Panc1 (cell line): ENCODE results near the gene CHMP5. TPM values are rescaled to one million over a fixed set of nuclear protein-coding genes. Genes with fewer than 3 reads are reported as not detected.
"Not testable (repeated sequence)": the region's sequence is repeated elsewhere in the genome, so short reads cannot be mapped to it uniquely, and the experiment has no call there.

ENCODE experiments used
- ATAC-seq: fragments of 200-7000 bp; cut with Tn5 transposase; 2 replicates; pipeline ENCODE4 v1.9.1; 2020; ENCODE audit warnings: mild to moderate bottlenecking, moderate library complexity
- BruUV-seq: library from RNA; stranded (reverse); fragments of 400-500 nt; replicated peaks from 2 replicates; lab custom pipeline; 2021; lab: Mats Ljungman, UMichigan
- CTCF ChIA-PET: fragments of 300-600 bp; sonication (Branson Sonifier 250); formaldehyde crosslinking; loops from one replicate; lab custom pipeline; 2022; ENCODE audit warnings: antibody characterized with exemption; lab: Charles Lee
- POLR2A ChIA-PET: fragments of 300-600 bp; sonication (Branson Sonifier 250); formaldehyde crosslinking; loops from one replicate; lab custom pipeline; 2022; ENCODE audit warnings: antibody characterized with exemption; lab: Charles Lee
- DNase-seq: peaks from one replicate; pipeline ENCODE4 v3.0.0-alpha.2; 2010; ENCODE audit warnings: low read depth, low spot score
- H3K27ac ChIP-seq: 2 replicates; pipeline ENCODE4 v1.5.1; 2011; ENCODE audit warnings: mild to moderate bottlenecking, low read length, inconsistent platforms
- H3K27me3 ChIP-seq: fragments of 200-500 bp; sonication (Bioruptor generic); 2 replicates; pipeline ENCODE4 v1.6.0; 2014; ENCODE audit warnings: low read length, inconsistent platforms; ENCODE audit not compliant: control insufficient read depth, insufficient read depth
- H3K36me3 ChIP-seq: fragments of 200-500 bp; sonication (Bioruptor generic); 2 replicates; pipeline ENCODE4 v1.5.1; 2014; ENCODE audit warnings: inconsistent platforms, mild to moderate bottlenecking, low read length, moderate library complexity; ENCODE audit not compliant: control insufficient read depth, insufficient read depth
- H3K4me1 ChIP-seq: 2 replicates; pipeline ENCODE4 v1.5.1; 2011; ENCODE audit warnings: inconsistent platforms, mild to moderate bottlenecking, low read length, moderate library complexity; ENCODE audit not compliant: control insufficient read depth, insufficient read depth
- H3K4me3 ChIP-seq, 2 experiments: 2 replicates each; pipeline ENCODE4 v1.5.1; 2011 to 2012; ENCODE audit warnings: low read depth in 2 of 2, low read length in 2 of 2, mild to moderate bottlenecking in 2 of 2, inconsistent platforms in 1 of 2, moderate library complexity in 1 of 2
- H3K9me3 ChIP-seq: fragments of 200-500 bp; sonication (Bioruptor generic); 2 replicates; pipeline ENCODE4 v1.5.1; 2014; ENCODE audit warnings: low read depth, mild to moderate bottlenecking, inconsistent platforms, low read length, moderate library complexity; ENCODE audit not compliant: control insufficient read depth, insufficient read depth
- CTCF ChIP-seq: fragments of 450-650 bp; IDR thresholded peaks from 2 replicates; pipeline ENCODE4 v1.5.1; 2017; ENCODE audit warnings: mild to moderate bottlenecking
- POLR2AphosphoS5 ChIP-seq: IDR thresholded peaks from 2 replicates; pipeline ENCODE4 v1.6.1; 2012; ENCODE audit warnings: mild to moderate bottlenecking, low read depth, low read length, moderate library complexity
- REST ChIP-seq, 2 experiments: IDR thresholded peaks; 2 replicates each; pipeline ENCODE4 v1.6.1; 2011 to 2012; ENCODE audit warnings: low read depth in 2 of 2, control low read depth in 1 of 2, low read length in 1 of 2, mild to moderate bottlenecking in 1 of 2, moderate library complexity in 1 of 2; ENCODE audit not compliant: insufficient read depth in 1 of 2
- SIN3A ChIP-seq: IDR thresholded peaks from 2 replicates; pipeline ENCODE4 v1.6.1; 2012; ENCODE audit warnings: low read depth, mild to moderate bottlenecking, low read length, moderate library complexity, borderline replicate concordance; ENCODE audit not compliant: insufficient read depth
- TCF7L2 ChIP-seq: IDR thresholded peaks from 2 replicates; pipeline ENCODE4 v1.6.1; 2011; ENCODE audit warnings: mild to moderate bottlenecking, low read depth, low read length, inconsistent platforms
- in situ Hi-C: cut with HindIII; loops from 2 replicates; pipeline ENCODE4 v1.10.0; 2016; ENCODE audit warnings: low sequenced_read_pairs, low pct_unique_long_range_greater_than_20kb
- intact Hi-C: fragments of 100-400 bp; cut with micrococcal nuclease; formaldehyde crosslinking; loops from one replicate; pipeline ENCODE4 v1.10.0; 2022; ENCODE audit not compliant: unreplicated experiment
- total RNA-seq: library from RNA; stranded (reverse); gene quantifications from one replicate; pipeline ENCODE4 v1.2.1, GENCODE V29; 2021; ENCODE audit not compliant: unreplicated experiment

CHMP5 gene
- total RNA-seq, 1 experiment from 2014 or later: 74.5 TPM

- CTCF ChIA-PET: no interaction called here
- Histone ChIP-seq H3K27ac (no peak overlapping the region), H3K4me1 (no peaks in the 10 kb centered on the region), H3K9me3 (no peaks in the 10 kb centered on the region), H3K36me3 (peaks cover 50% of the 10 kb centered on the region), H3K4me3 (no peak overlapping the region), H3K27me3 (no peaks in the 10 kb centered on the region)
- no peak for ATAC-seq
- intact Hi-C loops (no loop called here), in situ Hi-C loops (no loop called here)
- TF ChIP-seq TCF7L2: no peak
- TF ChIP-seq POLR2AphosphoS5: no peak
- TF ChIP-seq REST (IDR thresholded peaks at IDR 0.05; ENCODE audit: insufficient read depth in 1 of 2, low read depth in 2 of 2, low read length in 1 of 2): no peak
- TF ChIP-seq SIN3A: no peak
- no peak for TF ChIP-seq CTCF
- no TSS peak for BruUV-seq
- POLR2A ChIA-PET: no interaction called here
- no peak for DNase-seq
Observed at GRCh38 chr9:33311953-33312352, 47.1 kb downstream of the CHMP5 start.

- Histone ChIP-seq H3K27ac (no peak overlapping the region), H3K36me3 (peaks cover 47% of the 10 kb centered on the region), H3K4me1 (no peaks in the 10 kb centered on the region), H3K27me3 (no peaks in the 10 kb centered on the region), H3K9me3 (no peaks in the 10 kb centered on the region), H3K4me3 (no peak overlapping the region)
- TF ChIP-seq TCF7L2 (no peak), POLR2AphosphoS5 (no peak), SIN3A (no peak), REST (IDR thresholded peaks at IDR 0.05; ENCODE audit: insufficient read depth in 1 of 2, low read depth in 2 of 2, low read length in 1 of 2) (no peak), CTCF (no peak)
- POLR2A ChIA-PET: no interaction called here
- in situ Hi-C loops (no loop called here), intact Hi-C loops (no loop called here)
- no peak for ATAC-seq
- BruUV-seq: no TSS peak
- DNase-seq: no peak
- CTCF ChIA-PET: no interaction called here
Observed at GRCh38 chr9:33315371-33315770, 50.5 kb downstream of the CHMP5 start.

- H3K4me3 ChIP-seq, BruUV-seq, H3K27me3 ChIP-seq, H3K4me1 ChIP-seq, ATAC-seq, in situ Hi-C loops, intact Hi-C loops, H3K9me3 ChIP-seq, H3K27ac ChIP-seq, DNase-seq: not testable (repeated sequence)
- ChIA-PET CTCF (interaction anchor here (0.7 kb wide), 1 partner anchor 19 kb away, joined by 6 read pairs; no protein-coding TSS in a partner anchor), POLR2A (interaction anchor here (0.7 kb wide), 1 partner anchor 35 kb away, joined by 3 read pairs; no protein-coding TSS in a partner anchor)
- peaks cover 48% of the 10 kb centered on the region for H3K36me3 ChIP-seq
Observed at GRCh38 chr9:33317136-33317535, 52.3 kb downstream of the CHMP5 start.
